Measurements from ENCODE around the gene TMPRSS7.
A peak's percentile ranks its signal among the peaks of the same experiment; 100 is the strongest.

Gene TMPRSS7

GRCh38 chr3:112097378-112097777 is 62.8 kb downstream of the TMPRSS7 start:
- DNase-seq (ENCODE audit: low spot score) = no peak

GRCh38 chr3:112101916-112102315 is 67.4 kb downstream of the TMPRSS7 start:
- no peak for DNase-seq (ENCODE audit: low spot score)

GRCh38 chr3:112104774-112105173 is 70.2 kb downstream of the TMPRSS7 start:
- DNase-seq (ENCODE audit: low spot score) = no peak

GRCh38 chr3:112109322-112109721 is 74.8 kb downstream of the TMPRSS7 start:
- no peak for DNase-seq (ENCODE audit: low spot score)

GRCh38 chr3:112111785-112112402 is 77.4 kb downstream of the TMPRSS7 start:
- DNase-seq (ENCODE audit: low spot score) = peak; percentile 94

- peak; percentile 78 for DNase-seq (ENCODE audit: low spot score)
Observed at GRCh38 chr3:112114576-112115160, 80.1 kb downstream of the TMPRSS7 start.

GRCh38 chr3:112115161-112115739 is 80.7 kb downstream of the TMPRSS7 start:
- peak; percentile 79 for DNase-seq (ENCODE audit: low spot score)

GRCh38 chr3:112115806-112116383 is 81.4 kb downstream of the TMPRSS7 start:
- peak; percentile 84 for DNase-seq (ENCODE audit: low spot score)

- DNase-seq (ENCODE audit: low spot score) = peak; percentile 72
Observed at GRCh38 chr3:112116748-112117186, 82.2 kb downstream of the TMPRSS7 start.

- peak; percentile 46 for DNase-seq (ENCODE audit: low spot score)
Observed at GRCh38 chr3:112117415-112117814, 82.9 kb downstream of the TMPRSS7 start.

GRCh38 chr3:112117841-112118571 is 83.5 kb downstream of the TMPRSS7 start:
- peak; percentile 84 for DNase-seq (ENCODE audit: low spot score)

- DNase-seq (ENCODE audit: low spot score) = peak; percentile 84
Observed at GRCh38 chr3:112119962-112120836, 85.7 kb downstream of the TMPRSS7 start.

- peak; percentile 65 for DNase-seq (ENCODE audit: low spot score)
Observed at GRCh38 chr3:112121577-112122547, 87.3 kb downstream of the TMPRSS7 start.

- peak; percentile 59 for DNase-seq (ENCODE audit: low spot score)
Observed at GRCh38 chr3:112122870-112123269, 88.3 kb downstream of the TMPRSS7 start.

- DNase-seq (ENCODE audit: low spot score) = peak; percentile 49
Observed at GRCh38 chr3:112123548-112123947, 89.0 kb downstream of the TMPRSS7 start.

- peak; percentile 40 for DNase-seq (ENCODE audit: low spot score)
Observed at GRCh38 chr3:112124907-112125607, 90.5 kb downstream of the TMPRSS7 start.

- DNase-seq (ENCODE audit: low spot score) = peak; percentile 24
Observed at GRCh38 chr3:112126511-112126911, 92.0 kb downstream of the TMPRSS7 start.

GRCh38 chr3:112127522-112128494 is 93.3 kb downstream of the TMPRSS7 start:
- peak; percentile 58 for DNase-seq (ENCODE audit: low spot score)

Data from NAMALWA (cell line).